Measurements from ENCODE around the gene CDKL5. TPM values are rescaled to one million over a fixed set of nuclear protein-coding genes. Genes with fewer than 3 reads are reported as not detected.

Gene CDKL5
- polyA plus RNA-seq, 2 donors: 1.5 to 1.6 TPM

GRCh38 chrX:18448416-18448815 is 23.0 kb downstream of the CDKL5 start:
- no peaks in the 10 kb centered on the region for H3K36me3 ChIP-seq (ENCODE audit: control insufficient read depth in 2 of 2, insufficient read depth in 2 of 2, low read length in 1 of 2)
- no peaks in the 10 kb centered on the region for H3K4me1 ChIP-seq (ENCODE audit: control insufficient read depth in 2 of 2, insufficient read depth in 2 of 2, low read length in 1 of 2)
- no peaks in the 10 kb centered on the region for H3K9me3 ChIP-seq (ENCODE audit: control insufficient read depth in 2 of 2, insufficient read depth in 1 of 2, low read depth in 1 of 2, low read length in 1 of 2)
- H3K27me3 ChIP-seq (ENCODE audit: control insufficient read depth in 1 of 2, insufficient read depth in 2 of 2, low read length in 2 of 2): no peaks in the 10 kb centered on the region
- H3K4me3 ChIP-seq (ENCODE audit: low read depth in 1 of 2, low read length in 2 of 2): no peak overlapping the region
- H3K27ac ChIP-seq (ENCODE audit: low read depth in 2 of 2, low read length in 1 of 2): no peak overlapping the region
- WGBS, 2 donors: 97% methylated on average over 3 of the region's 3 CpGs

GRCh38 chrX:18449236-18449635 is 23.8 kb downstream of the CDKL5 start:
- Histone ChIP-seq H3K4me1 (ENCODE audit: control insufficient read depth in 2 of 2, insufficient read depth in 2 of 2, low read length in 1 of 2) (no peaks in the 10 kb centered on the region), H3K27ac (ENCODE audit: low read depth in 2 of 2, low read length in 1 of 2) (no peak overlapping the region), H3K36me3 (ENCODE audit: control insufficient read depth in 2 of 2, insufficient read depth in 2 of 2, low read length in 1 of 2) (no peaks in the 10 kb centered on the region), H3K27me3 (ENCODE audit: control insufficient read depth in 1 of 2, insufficient read depth in 2 of 2, low read length in 2 of 2) (no peaks in the 10 kb centered on the region), H3K4me3 (ENCODE audit: low read depth in 1 of 2, low read length in 2 of 2) (no peak overlapping the region), H3K9me3 (ENCODE audit: control insufficient read depth in 2 of 2, insufficient read depth in 1 of 2, low read depth in 1 of 2, low read length in 1 of 2) (no peaks in the 10 kb centered on the region)
- WGBS, 2 donors: 78 to 95% methylated on average over 4 of the region's 4 CpGs

- Histone ChIP-seq H3K27ac (ENCODE audit: low read depth in 2 of 2, low read length in 1 of 2) (no peak overlapping the region), H3K4me1 (ENCODE audit: control insufficient read depth in 2 of 2, insufficient read depth in 2 of 2, low read length in 1 of 2) (no peaks in the 10 kb centered on the region), H3K4me3 (ENCODE audit: low read depth in 1 of 2, low read length in 2 of 2) (no peak overlapping the region), H3K9me3 (ENCODE audit: control insufficient read depth in 2 of 2, insufficient read depth in 1 of 2, low read depth in 1 of 2, low read length in 1 of 2) (no peaks in the 10 kb centered on the region), H3K36me3 (ENCODE audit: control insufficient read depth in 2 of 2, insufficient read depth in 2 of 2, low read length in 1 of 2) (no peaks in the 10 kb centered on the region), H3K27me3 (ENCODE audit: control insufficient read depth in 1 of 2, insufficient read depth in 2 of 2, low read length in 2 of 2) (no peaks in the 10 kb centered on the region)
- 66 to 74% methylated on average over 2 of the region's 2 CpGs for WGBS, 2 donors
Observed at GRCh38 chrX:18455384-18455783, 30.0 kb downstream of the CDKL5 start.

- WGBS, 2 donors: 72 to 78% methylated on average over 2 of the region's 2 CpGs
- Histone ChIP-seq H3K27ac (ENCODE audit: low read depth in 2 of 2, low read length in 1 of 2) (no peak overlapping the region), H3K4me1 (ENCODE audit: control insufficient read depth in 2 of 2, insufficient read depth in 2 of 2, low read length in 1 of 2) (no peaks in the 10 kb centered on the region), H3K4me3 (ENCODE audit: low read depth in 1 of 2, low read length in 2 of 2) (no peak overlapping the region), H3K36me3 (ENCODE audit: control insufficient read depth in 2 of 2, insufficient read depth in 2 of 2, low read length in 1 of 2) (no peaks in the 10 kb centered on the region), H3K27me3 (ENCODE audit: control insufficient read depth in 1 of 2, insufficient read depth in 2 of 2, low read length in 2 of 2) (no peaks in the 10 kb centered on the region), H3K9me3 (ENCODE audit: control insufficient read depth in 2 of 2, insufficient read depth in 1 of 2, low read depth in 1 of 2, low read length in 1 of 2) (no peaks in the 10 kb centered on the region)
Observed at GRCh38 chrX:18457000-18457399, 31.6 kb downstream of the CDKL5 start.

- H3K27me3 ChIP-seq (ENCODE audit: control insufficient read depth in 1 of 2, insufficient read depth in 2 of 2, low read length in 2 of 2): no peaks in the 10 kb centered on the region
- H3K4me1 ChIP-seq (ENCODE audit: control insufficient read depth in 2 of 2, insufficient read depth in 2 of 2, low read length in 1 of 2): no peaks in the 10 kb centered on the region
- no peak overlapping the region for H3K27ac ChIP-seq (ENCODE audit: low read depth in 2 of 2, low read length in 1 of 2)
- WGBS, 2 donors: 50 to 51% methylated on average over 1 of the region's 1 CpG
- H3K36me3 ChIP-seq (ENCODE audit: control insufficient read depth in 2 of 2, insufficient read depth in 2 of 2, low read length in 1 of 2): no peaks in the 10 kb centered on the region
- no peaks in the 10 kb centered on the region for H3K9me3 ChIP-seq (ENCODE audit: control insufficient read depth in 2 of 2, insufficient read depth in 1 of 2, low read depth in 1 of 2, low read length in 1 of 2)
- H3K4me3 ChIP-seq (ENCODE audit: low read depth in 1 of 2, low read length in 2 of 2): no peak overlapping the region
Observed at GRCh38 chrX:18461431-18461830, 36.0 kb downstream of the CDKL5 start.

GRCh38 chrX:18464499-18464898 is 39.1 kb downstream of the CDKL5 start:
- Histone ChIP-seq H3K27me3 (ENCODE audit: control insufficient read depth in 1 of 2, insufficient read depth in 2 of 2, low read length in 2 of 2) (no peaks in the 10 kb centered on the region), H3K4me3 (ENCODE audit: low read depth in 1 of 2, low read length in 2 of 2) (no peak overlapping the region), H3K9me3 (ENCODE audit: control insufficient read depth in 2 of 2, insufficient read depth in 1 of 2, low read depth in 1 of 2, low read length in 1 of 2) (no peaks in the 10 kb centered on the region), H3K27ac (ENCODE audit: low read depth in 2 of 2, low read length in 1 of 2) (no peak overlapping the region), H3K4me1 (ENCODE audit: control insufficient read depth in 2 of 2, insufficient read depth in 2 of 2, low read length in 1 of 2) (no peaks in the 10 kb centered on the region), H3K36me3 (ENCODE audit: control insufficient read depth in 2 of 2, insufficient read depth in 2 of 2, low read length in 1 of 2) (no peaks in the 10 kb centered on the region)

GRCh38 chrX:18465051-18465450 is 39.6 kb downstream of the CDKL5 start:
- Histone ChIP-seq H3K27me3 (ENCODE audit: control insufficient read depth in 1 of 2, insufficient read depth in 2 of 2, low read length in 2 of 2) (no peaks in the 10 kb centered on the region), H3K27ac (ENCODE audit: low read depth in 2 of 2, low read length in 1 of 2) (no peak overlapping the region), H3K4me1 (ENCODE audit: control insufficient read depth in 2 of 2, insufficient read depth in 2 of 2, low read length in 1 of 2) (no peaks in the 10 kb centered on the region), H3K36me3 (ENCODE audit: control insufficient read depth in 2 of 2, insufficient read depth in 2 of 2, low read length in 1 of 2) (no peaks in the 10 kb centered on the region), H3K9me3 (ENCODE audit: control insufficient read depth in 2 of 2, insufficient read depth in 1 of 2, low read depth in 1 of 2, low read length in 1 of 2) (no peaks in the 10 kb centered on the region), H3K4me3 (ENCODE audit: low read depth in 1 of 2, low read length in 2 of 2) (no peak overlapping the region)
- 80 to 88% methylated on average over 4 of the region's 4 CpGs for WGBS, 2 donors

GRCh38 chrX:18468599-18468998 is 43.2 kb downstream of the CDKL5 start:
- H3K27me3 ChIP-seq (ENCODE audit: control insufficient read depth in 1 of 2, insufficient read depth in 2 of 2, low read length in 2 of 2): no peaks in the 10 kb centered on the region
- no peaks in the 10 kb centered on the region for H3K36me3 ChIP-seq (ENCODE audit: control insufficient read depth in 2 of 2, insufficient read depth in 2 of 2, low read length in 1 of 2)
- no peaks in the 10 kb centered on the region for H3K4me1 ChIP-seq (ENCODE audit: control insufficient read depth in 2 of 2, insufficient read depth in 2 of 2, low read length in 1 of 2)
- 81 to 90% methylated on average over 4 of the region's 4 CpGs for whole genome bisulfite sequencing, 2 donors
- no peaks in the 10 kb centered on the region for H3K9me3 ChIP-seq (ENCODE audit: control insufficient read depth in 2 of 2, insufficient read depth in 1 of 2, low read depth in 1 of 2, low read length in 1 of 2)
- no peak overlapping the region for H3K27ac ChIP-seq (ENCODE audit: low read depth in 2 of 2, low read length in 1 of 2)
- no peak overlapping the region for H3K4me3 ChIP-seq (ENCODE audit: low read depth in 1 of 2, low read length in 2 of 2)

- 81 to 89% methylated on average over 2 of the region's 2 CpGs for WGBS, 2 donors
- H3K4me3 ChIP-seq (ENCODE audit: low read depth in 1 of 2, low read length in 2 of 2): no peak overlapping the region
- no peaks in the 10 kb centered on the region for H3K9me3 ChIP-seq (ENCODE audit: control insufficient read depth in 2 of 2, insufficient read depth in 1 of 2, low read depth in 1 of 2, low read length in 1 of 2)
Observed at GRCh38 chrX:18471296-18471695, 45.9 kb downstream of the CDKL5 start.

GRCh38 chrX:18490806-18491555 is 65.6 kb downstream of the CDKL5 start:
- H3K9me3 ChIP-seq (ENCODE audit: control insufficient read depth in 2 of 2, insufficient read depth in 1 of 2, low read depth in 1 of 2, low read length in 1 of 2): no peaks in the 10 kb centered on the region
- H3K27ac ChIP-seq (ENCODE audit: low read depth in 2 of 2, low read length in 1 of 2): no peak overlapping the region
- 63 to 67% methylated on average over 5 of the region's 5 CpGs for whole genome bisulfite sequencing, 2 donors
- H3K4me3 ChIP-seq (ENCODE audit: low read depth in 1 of 2, low read length in 2 of 2): no peak overlapping the region
- H3K36me3 ChIP-seq (ENCODE audit: control insufficient read depth in 2 of 2, insufficient read depth in 2 of 2, low read length in 1 of 2): no peaks in the 10 kb centered on the region
- H3K27me3 ChIP-seq (ENCODE audit: control insufficient read depth in 1 of 2, insufficient read depth in 2 of 2, low read length in 2 of 2): no peaks in the 10 kb centered on the region
- no peaks in the 10 kb centered on the region for H3K4me1 ChIP-seq (ENCODE audit: control insufficient read depth in 2 of 2, insufficient read depth in 2 of 2, low read length in 1 of 2)

More at GRCh38 chrX:18471296-18471695, 45.9 kb downstream of the CDKL5 start:
- H3K36me3 ChIP-seq (ENCODE audit: control insufficient read depth in 2 of 2, insufficient read depth in 2 of 2, low read length in 1 of 2): no peaks in the 10 kb centered on the region
- no peak overlapping the region for H3K27ac ChIP-seq (ENCODE audit: low read depth in 2 of 2, low read length in 1 of 2)
- no peaks in the 10 kb centered on the region for H3K27me3 ChIP-seq (ENCODE audit: control insufficient read depth in 1 of 2, insufficient read depth in 2 of 2, low read length in 2 of 2)
- no peaks in the 10 kb centered on the region for H3K4me1 ChIP-seq (ENCODE audit: control insufficient read depth in 2 of 2, insufficient read depth in 2 of 2, low read length in 1 of 2)
